Measurements from ENCODE around the gene CHN2.

DNA sequence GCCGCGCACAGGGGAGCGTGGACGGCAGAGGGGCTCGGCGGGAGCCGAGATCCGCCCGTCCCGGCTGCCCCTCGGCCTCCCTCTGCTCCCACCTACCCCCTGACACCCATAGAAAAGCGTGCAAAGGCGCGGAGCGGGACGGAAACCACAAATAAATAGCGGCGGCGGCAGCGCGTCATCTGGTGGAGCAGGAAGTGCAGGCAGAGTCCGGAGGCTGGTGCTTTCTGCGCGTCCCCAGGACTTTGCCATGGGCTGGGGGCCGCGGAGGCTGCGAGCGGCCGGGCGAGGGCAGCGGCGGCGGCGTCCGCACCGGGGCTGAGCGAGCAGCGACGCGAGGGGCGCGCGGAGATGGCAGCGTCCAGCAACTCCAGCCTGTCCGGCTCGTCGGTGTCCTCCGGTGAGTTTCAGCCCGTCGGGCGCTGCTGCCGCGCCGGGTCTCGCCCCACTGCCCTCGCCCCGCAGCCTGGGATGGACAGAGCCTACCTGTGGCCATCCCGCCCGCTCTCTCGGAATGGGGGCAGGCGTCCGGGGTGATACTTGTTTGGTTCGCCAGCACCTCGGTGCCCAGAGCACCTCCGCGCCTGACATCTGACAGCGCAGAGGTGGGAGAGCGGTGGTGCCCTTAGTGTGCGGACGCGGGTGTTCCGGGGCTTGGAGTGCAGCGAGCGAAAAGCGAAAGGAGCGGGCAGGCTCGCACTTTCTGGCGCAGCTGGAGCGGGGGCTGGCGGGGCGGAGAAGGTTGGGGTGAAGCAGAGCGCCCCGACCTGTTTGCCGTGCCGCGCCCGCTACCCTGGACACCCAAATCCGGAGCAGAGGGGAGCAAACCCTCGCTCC, at the start of gene CHN2:
- TF ChIP-seq, protein P1, sequence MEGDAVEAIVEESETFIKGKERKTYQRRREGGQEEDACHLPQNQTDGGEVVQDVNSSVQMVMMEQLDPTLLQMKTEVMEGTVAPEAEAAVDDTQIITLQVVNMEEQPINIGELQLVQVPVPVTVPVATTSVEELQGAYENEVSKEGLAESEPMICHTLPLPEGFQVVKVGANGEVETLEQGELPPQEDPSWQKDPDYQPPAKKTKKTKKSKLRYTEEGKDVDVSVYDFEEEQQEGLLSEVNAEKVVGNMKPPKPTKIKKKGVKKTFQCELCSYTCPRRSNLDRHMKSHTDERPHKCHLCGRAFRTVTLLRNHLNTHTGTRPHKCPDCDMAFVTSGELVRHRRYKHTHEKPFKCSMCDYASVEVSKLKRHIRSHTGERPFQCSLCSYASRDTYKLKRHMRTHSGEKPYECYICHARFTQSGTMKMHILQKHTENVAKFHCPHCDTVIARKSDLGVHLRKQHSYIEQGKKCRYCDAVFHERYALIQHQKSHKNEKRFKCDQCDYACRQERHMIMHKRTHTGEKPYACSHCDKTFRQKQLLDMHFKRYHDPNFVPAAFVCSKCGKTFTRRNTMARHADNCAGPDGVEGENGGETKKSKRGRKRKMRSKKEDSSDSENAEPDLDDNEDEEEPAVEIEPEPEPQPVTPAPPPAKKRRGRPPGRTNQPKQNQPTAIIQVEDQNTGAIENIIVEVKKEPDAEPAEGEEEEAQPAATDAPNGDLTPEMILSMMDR (IDR thresholded peaks at IDR 0.05): no peak
- TF ChIP-seq, protein P2, sequence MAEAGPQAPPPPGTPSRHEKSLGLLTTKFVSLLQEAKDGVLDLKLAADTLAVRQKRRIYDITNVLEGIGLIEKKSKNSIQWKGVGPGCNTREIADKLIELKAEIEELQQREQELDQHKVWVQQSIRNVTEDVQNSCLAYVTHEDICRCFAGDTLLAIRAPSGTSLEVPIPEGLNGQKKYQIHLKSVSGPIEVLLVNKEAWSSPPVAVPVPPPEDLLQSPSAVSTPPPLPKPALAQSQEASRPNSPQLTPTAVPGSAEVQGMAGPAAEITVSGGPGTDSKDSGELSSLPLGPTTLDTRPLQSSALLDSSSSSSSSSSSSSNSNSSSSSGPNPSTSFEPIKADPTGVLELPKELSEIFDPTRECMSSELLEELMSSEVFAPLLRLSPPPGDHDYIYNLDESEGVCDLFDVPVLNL (CRISPR knock-in tag; IDR thresholded peaks at IDR 0.05; ENCODE audit: borderline replicate concordance, low read depth): no peak
- no peak for TF ChIP-seq IRF2 (CRISPR knock-in tag; IDR thresholded peaks at IDR 0.05; ENCODE audit: borderline replicate concordance, low read depth)
- no peak for TF ChIP-seq NR3C1 (CRISPR knock-in tag; conservative IDR thresholded peaks at IDR 0.05; ENCODE audit: low read depth)

Measured in WTC11 (cell line).